Camera-type eye (tissue), 1 donor: ENCODE results near the gene DHRS4. TPM values are rescaled to one million over a fixed set of nuclear protein-coding genes. Genes with fewer than 3 reads are reported as not detected.

Source experiments
- total RNA-seq: library from RNA; depleted of rRNA; stranded (reverse); fragments of >200 nt; gene quantifications from one replicate; pipeline ENCODE4 v1.2.3, GENCODE V29; 2014

Gene DHRS4
- 13.3 TPM for total RNA-seq

DNA sequence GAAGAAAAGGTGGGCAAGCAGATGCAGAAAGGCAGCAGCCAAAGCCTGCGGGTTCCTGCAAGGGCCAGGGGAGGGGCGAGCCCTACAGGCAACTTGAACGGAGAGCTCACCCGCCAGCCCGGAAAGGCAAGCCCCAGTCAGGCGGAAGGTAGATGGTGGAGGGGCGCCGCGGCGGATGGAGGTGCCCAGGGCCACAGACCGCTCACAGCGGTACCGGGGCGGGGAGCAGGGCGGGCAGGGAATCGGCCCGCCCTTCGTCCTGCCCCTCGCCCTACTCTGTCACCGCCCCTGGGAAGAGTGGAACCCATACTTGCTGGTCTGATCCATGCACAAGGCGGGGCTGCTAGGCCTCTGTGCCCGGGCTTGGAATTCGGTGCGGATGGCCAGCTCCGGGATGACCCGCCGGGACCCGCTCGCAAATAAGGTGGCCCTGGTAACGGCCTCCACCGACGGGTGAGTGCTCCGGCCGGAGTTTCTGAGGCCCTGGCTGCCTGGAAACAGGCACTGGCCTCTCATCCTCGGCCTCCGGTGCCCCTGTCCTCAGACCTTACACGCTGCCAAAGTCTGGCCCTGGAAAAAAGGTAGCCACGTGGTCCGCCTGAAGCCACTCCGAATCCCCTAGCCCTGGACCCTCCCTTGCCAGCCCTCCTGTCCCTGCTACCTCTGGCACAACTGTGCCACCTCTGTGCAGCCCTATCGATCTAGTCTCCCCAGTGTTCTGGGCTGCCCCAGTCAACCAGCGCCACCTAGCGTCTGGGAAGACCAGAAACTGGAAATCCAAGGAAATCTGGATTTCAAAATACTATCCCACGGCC, at the start of gene DHRS4:
Gene DHRS4, plus strand, starts transcription at position 307 of the 815 bp plus-strand sequence. Its CDS starts 19 bp downstream, at position 326.

DNA sequence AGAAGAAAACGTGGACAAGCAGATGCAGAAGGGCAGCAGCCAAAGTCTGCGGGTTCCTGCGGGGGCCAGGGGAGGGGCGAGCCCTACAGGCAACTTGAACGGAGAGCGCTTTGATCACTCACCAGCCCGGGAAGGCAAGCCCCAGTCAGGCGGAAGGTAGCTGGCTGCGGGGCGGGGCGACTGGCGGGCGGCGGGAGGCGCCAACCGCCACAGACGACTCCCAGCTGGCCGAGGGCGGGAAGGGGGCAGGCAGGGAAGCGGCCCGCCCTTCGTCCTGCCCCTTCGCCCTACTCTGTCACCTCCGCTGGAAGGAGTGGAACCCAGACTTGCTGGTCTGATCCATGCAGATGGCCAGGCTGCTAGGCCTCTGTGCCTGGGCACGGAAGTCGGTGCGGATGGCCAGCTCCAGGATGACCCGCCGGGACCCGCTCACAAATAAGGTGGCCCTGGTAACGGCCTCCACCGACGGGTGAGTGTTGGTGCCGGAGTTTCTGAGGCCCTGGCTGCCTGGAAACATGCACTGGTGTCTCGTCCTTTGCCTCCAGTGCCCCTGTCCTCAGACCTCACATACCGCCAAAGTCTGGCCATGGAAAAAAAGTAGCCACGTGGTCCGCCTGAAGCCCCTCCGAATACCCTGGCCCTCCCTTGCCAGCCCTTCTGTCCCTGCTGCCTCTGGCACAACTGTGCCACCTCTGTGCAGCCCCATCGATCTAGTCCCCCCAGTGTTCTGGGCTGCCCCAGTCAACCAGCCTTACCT, 35.2 kb downstream of the DHRS4 start, which contains the start of gene DHRS4L2:
Gene DHRS4L2, plus strand, starts transcription at position 323 of the 757 bp plus-strand sequence. Its CDS starts 19 bp downstream, at position 342.

Other genes starting within 250 kb of the DHRS4 start
- 7.7 TPM for gene DHRS4L2, start 35.2 kb downstream of the DHRS4 start, total RNA-seq
- gene CARMIL3, start 98.2 kb downstream of the DHRS4 start, total RNA-seq: 7.8 TPM
- gene CPNE6, start 117.8 kb downstream of the DHRS4 start, total RNA-seq: 5.9 TPM
- gene PCK2, start 140.5 kb downstream of the DHRS4 start, total RNA-seq: 11.2 TPM
- 67.2 TPM for gene DCAF11, start 161.0 kb downstream of the DHRS4 start, total RNA-seq
- 394 TPM for gene NRL, start 161.2 kb downstream of the DHRS4 start, total RNA-seq
- gene FITM1, start 176.9 kb downstream of the DHRS4 start, total RNA-seq: 11.4 TPM
- gene PSME1, start 182.4 kb downstream of the DHRS4 start, total RNA-seq: 58.5 TPM
- gene EMC9, start 187.8 kb downstream of the DHRS4 start, total RNA-seq: 15.1 TPM
- gene PSME2, start 192.8 kb downstream of the DHRS4 start, total RNA-seq: 28.6 TPM
- gene RNF31, start 193.7 kb downstream of the DHRS4 start, total RNA-seq: 72.5 TPM
- 35.1 TPM for gene IRF9, start 207.5 kb downstream of the DHRS4 start, total RNA-seq
- gene REC8, start 218.3 kb downstream of the DHRS4 start, total RNA-seq: 22.4 TPM
- 19.1 TPM for gene IPO4, start 235.0 kb downstream of the DHRS4 start, total RNA-seq
- 58.9 TPM for gene TM9SF1, start 241.7 kb downstream of the DHRS4 start, total RNA-seq